Astrocyte (in vitro differentiated cells and primary cell): Measurements from ENCODE around the gene MYCN. TPM values are rescaled to one million over a fixed set of nuclear protein-coding genes. Genes with fewer than 3 reads are reported as not detected.

Experiments used
- DNase-seq: peaks from one replicate; pipeline ENCODE4 v3.0.0-alpha.2; 2010; ENCODE audit warnings: low read depth
- FAIRE-seq: peaks from 2 replicates; lab custom pipeline; 2011; peaks lifted over from hg19 to GRCh38; lab: Jason Lieb, UNC
- H2AFZ ChIP-seq: 2 replicates; pipeline ENCODE4 v1.6.0; 2012; ENCODE audit warnings: low read depth, low read length, inconsistent platforms
- H3K27ac ChIP-seq: 2 replicates; pipeline ENCODE4 v1.5.1; 2011; ENCODE audit warnings: low read depth, low read length, inconsistent platforms
- H3K27me3 ChIP-seq: 2 replicates; pipeline ENCODE4 v1.6.0; 2011; ENCODE audit warnings: low read length, inconsistent platforms; ENCODE audit not compliant: insufficient read depth
- H3K36me3 ChIP-seq: 2 replicates; pipeline ENCODE4 v1.5.1; 2011; ENCODE audit warnings: low read length, inconsistent platforms; ENCODE audit not compliant: insufficient read depth
- H3K4me1 ChIP-seq: 2 replicates; pipeline ENCODE4 v1.5.1; 2011; ENCODE audit warnings: low read length, inconsistent platforms; ENCODE audit not compliant: insufficient read depth
- H3K4me2 ChIP-seq: 2 replicates; pipeline ENCODE4 v1.6.0; 2012; ENCODE audit warnings: low read length, inconsistent platforms
- H3K4me3 ChIP-seq: 2 replicates; pipeline ENCODE4 v1.5.1; 2011; ENCODE audit warnings: low read depth, mild to moderate bottlenecking, low read length, inconsistent platforms; ENCODE audit not compliant: insufficient read depth
- H3K79me2 ChIP-seq: 2 replicates; pipeline ENCODE4 v1.6.0; 2012; ENCODE audit warnings: mild to moderate bottlenecking, low read length, inconsistent platforms; ENCODE audit not compliant: insufficient read depth
- H3K9ac ChIP-seq: 2 replicates; pipeline ENCODE4 v1.6.0; 2012; ENCODE audit warnings: mild to moderate bottlenecking, low read length, inconsistent platforms
- H3K9me3 ChIP-seq: 2 replicates; pipeline ENCODE4 v1.5.1; 2012; ENCODE audit warnings: low read depth, mild to moderate bottlenecking, low read length, inconsistent platforms; ENCODE audit not compliant: insufficient read depth
- H4K20me1 ChIP-seq: 2 replicates; pipeline ENCODE4 v1.6.0; 2012; ENCODE audit warnings: low read length, inconsistent platforms; ENCODE audit not compliant: insufficient read depth
- H3K27ac Mint-ChIP-seq: one replicate; pipeline ENCODE4 v1.8.0; 2021; ENCODE audit warnings: mild to moderate bottlenecking, mixed read lengths; ENCODE audit not compliant: unreplicated experiment
- H3K27me3 Mint-ChIP-seq: one replicate; pipeline ENCODE4 v1.8.0; 2021; ENCODE audit warnings: low read depth, mixed read lengths; ENCODE audit not compliant: unreplicated experiment
- H3K36me3 Mint-ChIP-seq: one replicate; pipeline ENCODE4 v1.8.0; 2021; ENCODE audit warnings: low read depth, mixed read lengths; ENCODE audit not compliant: unreplicated experiment
- H3K4me1 Mint-ChIP-seq: one replicate; pipeline ENCODE4 v1.8.0; 2021; ENCODE audit warnings: low read depth, mixed read lengths; ENCODE audit not compliant: unreplicated experiment
- H3K4me3 Mint-ChIP-seq: one replicate; pipeline ENCODE4 v1.8.0; 2021; ENCODE audit warnings: mild to moderate bottlenecking, moderate library complexity, mixed read lengths; ENCODE audit not compliant: unreplicated experiment
- H3K9me3 Mint-ChIP-seq: one replicate; pipeline ENCODE4 v1.8.0; 2021; ENCODE audit warnings: mild to moderate bottlenecking, mixed read lengths; ENCODE audit not compliant: unreplicated experiment
- CTCF ChIP-seq: IDR thresholded peaks from 2 replicates; pipeline ENCODE4 v1.5.1; 2011; ENCODE audit warnings: low read depth, mild to moderate bottlenecking, inconsistent platforms, low read length, moderate library complexity; ENCODE audit not compliant: insufficient read depth
- EZH2 ChIP-seq: IDR thresholded peaks from 2 replicates; pipeline ENCODE4 v1.6.1; 2012; ENCODE audit warnings: mild to moderate bottlenecking, low read length, inconsistent platforms; ENCODE audit not compliant: insufficient read depth
- total RNA-seq: library from RNA; stranded (reverse); gene quantifications from 2 replicates; pipeline ENCODE4 v1.2.1, GENCODE V29; 2021

MYCN gene
- total RNA-seq, 1 donor from 2014 or later: 2.6 TPM

GRCh38 chr2:15969214-15969613 lies 28.9 kb downstream of the MYCN start:
- Histone ChIP-seq H3K79me2 (no peaks in the 10 kb centered on the region), H3K9me3 (no peaks in the 10 kb centered on the region), H3K27ac (no peak overlapping the region), H4K20me1 (no peaks in the 10 kb centered on the region), H3K9ac (no peak overlapping the region), H3K36me3 (no peaks in the 10 kb centered on the region), H3K27me3 (no peaks in the 10 kb centered on the region), H3K4me3 (no peak overlapping the region), H3K4me1 (no peaks in the 10 kb centered on the region), H3K4me2 (no peak overlapping the region), H2AFZ (no peak overlapping the region)
- H3K27ac Mint-ChIP-seq: no peak overlapping the region
- FAIRE-seq (no peak), DNase-seq (no peak)
- no peaks in the 10 kb centered on the region for H3K36me3 Mint-ChIP-seq
- TF ChIP-seq EZH2: no peak
- no peak for TF ChIP-seq CTCF
- peaks cover 10% of the 10 kb centered on the region for H3K4me1 Mint-ChIP-seq
- H3K9me3 Mint-ChIP-seq: peaks cover 2% of the 10 kb centered on the region
- peaks cover 6% of the 10 kb centered on the region for H3K27me3 Mint-ChIP-seq
- H3K4me3 Mint-ChIP-seq: no peak overlapping the region

GRCh38 chr2:15970701-15971100 lies 30.4 kb downstream of the MYCN start:
- Histone ChIP-seq H3K4me1 (no peaks in the 10 kb centered on the region), H3K9ac (no peak overlapping the region), H4K20me1 (no peaks in the 10 kb centered on the region), H3K4me3 (no peak overlapping the region), H3K4me2 (no peak overlapping the region), H3K36me3 (no peaks in the 10 kb centered on the region), H3K27ac (no peak overlapping the region), H3K9me3 (peaks cover 5% of the 10 kb centered on the region), H2AFZ (no peak overlapping the region), H3K79me2 (no peaks in the 10 kb centered on the region), H3K27me3 (no peaks in the 10 kb centered on the region)
- H3K27me3 Mint-ChIP-seq: peaks cover 6% of the 10 kb centered on the region
- FAIRE-seq (no peak), DNase-seq (no peak)
- no peak overlapping the region for H3K4me3 Mint-ChIP-seq
- no peak overlapping the region for H3K27ac Mint-ChIP-seq
- H3K36me3 Mint-ChIP-seq: no peaks in the 10 kb centered on the region
- TF ChIP-seq CTCF: no peak
- no peak for TF ChIP-seq EZH2
- H3K4me1 Mint-ChIP-seq: peaks cover 10% of the 10 kb centered on the region
- H3K9me3 Mint-ChIP-seq: peaks cover 2% of the 10 kb centered on the region

DNA sequence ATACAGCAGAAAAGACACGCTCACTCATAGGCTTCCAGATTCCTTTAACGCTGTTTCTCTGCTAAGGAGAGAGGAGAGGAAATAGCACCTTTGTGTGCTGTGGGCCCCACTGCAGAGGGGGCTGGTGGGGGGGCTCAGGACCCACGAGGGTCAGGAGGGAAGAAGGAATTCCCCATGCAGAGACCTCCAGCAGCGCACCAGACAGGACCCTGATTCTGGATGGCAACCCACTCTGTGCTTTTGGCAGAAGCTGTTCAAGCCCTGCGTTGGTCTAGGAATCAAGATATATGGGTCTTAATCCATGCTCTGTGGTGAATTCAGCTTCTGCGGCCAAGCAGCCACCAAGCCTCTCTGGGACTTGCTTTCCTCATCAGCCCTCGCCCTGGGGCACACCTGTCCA lies 31.0 kb downstream of the MYCN start:
- peaks cover 6% of the 10 kb centered on the region for H3K27me3 Mint-ChIP-seq
- Histone ChIP-seq H3K4me1 (no peaks in the 10 kb centered on the region), H3K4me3 (no peak overlapping the region), H4K20me1 (no peaks in the 10 kb centered on the region), H3K4me2 (no peak overlapping the region), H3K9ac (no peak overlapping the region), H3K27ac (no peak overlapping the region), H3K79me2 (no peaks in the 10 kb centered on the region), H2AFZ (no peak overlapping the region), H3K36me3 (no peaks in the 10 kb centered on the region), H3K9me3 (peaks cover 6% of the 10 kb centered on the region), H3K27me3 (no peaks in the 10 kb centered on the region)
- no peak for TF ChIP-seq CTCF
- TF ChIP-seq EZH2: no peak
- no peak for DNase-seq
- no peak overlapping the region for H3K4me3 Mint-ChIP-seq
- FAIRE-seq: no peak
- no peaks in the 10 kb centered on the region for H3K36me3 Mint-ChIP-seq
- H3K27ac Mint-ChIP-seq: no peak overlapping the region
- peaks cover 10% of the 10 kb centered on the region for H3K4me1 Mint-ChIP-seq
- peaks cover 2% of the 10 kb centered on the region for H3K9me3 Mint-ChIP-seq
